Endothelial cell of umbilical vein (primary cell): ENCODE measurements around the gene PCBP4. TPM values are rescaled to one million over a fixed set of nuclear protein-coding genes. Genes with fewer than 3 reads are reported as not detected.

Experiments
- BruUV-seq: library from RNA; stranded (reverse); fragments of 400-500 nt; replicated peaks from 2 replicates; lab custom pipeline; 2021; lab: Mats Ljungman, UMichigan
- CTCF ChIA-PET: fragments of 300-600, 350-600 bp; sonication (Branson Sonifier 250); formaldehyde crosslinking; loops from one replicate; lab custom pipeline; 2021; ENCODE audit warnings: antibody characterized with exemption, inconsistent platforms; lab: Charles Lee
- POLR2A ChIA-PET: fragments of 300-600, 350-600 bp; sonication (Branson Sonifier 250); formaldehyde crosslinking; loops from one replicate; lab custom pipeline; 2021; ENCODE audit warnings: antibody characterized with exemption, inconsistent platforms; lab: Charles Lee
- DNase-seq: peaks from one replicate; pipeline ENCODE4 v3.0.0-alpha.2; 2011; ENCODE audit warnings: low read depth, low spot score
- FAIRE-seq: peaks from 2 replicates; lab custom pipeline; 2011; peaks lifted over from hg19 to GRCh38; lab: Jason Lieb, UNC
- H2AFZ ChIP-seq: 2 replicates; pipeline ENCODE4 v1.6.0; 2012; ENCODE audit warnings: low read depth, low read length, control low read depth, inconsistent platforms
- H3K27ac ChIP-seq: 2 replicates; pipeline ENCODE4 v1.5.1; 2011; ENCODE audit warnings: low read depth, mild to moderate bottlenecking, control low read depth, low read length, moderate library complexity; ENCODE audit not compliant: insufficient read depth
- H3K27me3 ChIP-seq, 2 experiments: 2 replicates each; pipeline versions ENCODE4 v1.6.0 to v1.6.1; 2011; ENCODE audit warnings: low read length in 2 of 2, mixed read lengths in 1 of 2; ENCODE audit not compliant: control insufficient read depth in 2 of 2, insufficient read depth in 2 of 2
- H3K36me3 ChIP-seq, 2 experiments: 2 replicates in 1 of 2; 3 replicates in 1 of 2; pipeline ENCODE4 v1.5.1; 2011; ENCODE audit warnings: low read length in 2 of 2, mild to moderate bottlenecking in 1 of 2, moderate library complexity in 1 of 2; ENCODE audit not compliant: control insufficient read depth in 2 of 2, insufficient read depth in 2 of 2; ENCODE audit errors: extremely low read depth in 1 of 2
- H3K4me1 ChIP-seq: 3 replicates; pipeline ENCODE4 v1.5.1; 2011; ENCODE audit warnings: mild to moderate bottlenecking, low read length; ENCODE audit not compliant: control insufficient read depth, insufficient read depth; ENCODE audit errors: extremely low read depth
- H3K4me2 ChIP-seq: 2 replicates; pipeline ENCODE4 v1.6.1; 2011; ENCODE audit warnings: low read length, control low read depth, mixed read lengths; ENCODE audit not compliant: insufficient read depth
- H3K4me3 ChIP-seq, 3 experiments: fragments of 200-600 bp in 1 of 3; sonication (generic), shearing (Covaris generic) in 1 of 3; replicated peaks in 1 of 3; 2 replicates each; pipeline ENCODE4 v1.5.1; 2011 to 2016; ENCODE audit warnings: control low read depth in 3 of 3, low read length in 3 of 3, mild to moderate bottlenecking in 2 of 3, inconsistent platforms in 1 of 3, low read depth in 1 of 3, moderate library complexity in 1 of 3; ENCODE audit not compliant: insufficient read depth in 1 of 3
- H3K79me2 ChIP-seq: 2 replicates; pipeline ENCODE4 v1.6.0; 2012; ENCODE audit warnings: low read length, inconsistent platforms; ENCODE audit not compliant: control insufficient read depth, insufficient read depth
- H3K9ac ChIP-seq: replicated peaks from 2 replicates; pipeline ENCODE3; 2011; ENCODE audit warnings: low read length, control low read depth; ENCODE audit not compliant: insufficient read depth; ENCODE audit errors: extremely low read depth
- H3K9me1 ChIP-seq: replicated peaks from 3 replicates; pipeline ENCODE4 v1.6.0; 2011; ENCODE audit warnings: mild to moderate bottlenecking, low read length; ENCODE audit not compliant: control insufficient read depth, insufficient read depth; ENCODE audit errors: extremely low read depth
- H3K9me3 ChIP-seq: replicated peaks from 2 replicates; pipeline ENCODE4 v1.5.1; 2012; ENCODE audit warnings: low read length, inconsistent platforms; ENCODE audit not compliant: control insufficient read depth, insufficient read depth
- H4K20me1 ChIP-seq: replicated peaks from 2 replicates; pipeline ENCODE3; 2011; ENCODE audit warnings: mild to moderate bottlenecking, low read length; ENCODE audit not compliant: control insufficient read depth, insufficient read depth; ENCODE audit errors: extremely low read depth
- CTCF ChIP-seq, 2 donors: IDR thresholded peaks; 1 replicate in 1 of 2; 2 replicates in 1 of 2; pipeline ENCODE4 v1.5.1; 2011; ENCODE audit warnings: low read length in 2 of 2, mild to moderate bottlenecking in 2 of 2, moderate library complexity in 2 of 2, control low read depth in 1 of 2, inconsistent platforms in 1 of 2, low read depth in 1 of 2; ENCODE audit not compliant: insufficient read depth in 1 of 2; ENCODE audit errors: extremely low read depth in 1 of 2
- EZH2 ChIP-seq: IDR thresholded peaks from 2 replicates; pipeline ENCODE4 v1.6.1; 2012; ENCODE audit warnings: borderline replicate concordance, low read depth, mild to moderate bottlenecking, moderate library complexity, low read length, inconsistent platforms; ENCODE audit not compliant: severe bottlenecking
- FOS ChIP-seq: IDR thresholded peaks from 2 replicates; pipeline ENCODE4 v1.6.1; 2011; ENCODE audit warnings: mild to moderate bottlenecking, low read length, moderate library complexity, borderline replicate concordance; ENCODE audit not compliant: insufficient read depth
- GATA2 ChIP-seq: IDR thresholded peaks from 2 replicates; pipeline ENCODE4 v1.7.0; 2011; ENCODE audit warnings: low read depth, mild to moderate bottlenecking, moderate library complexity, mixed read lengths, low read length; ENCODE audit not compliant: insufficient read length, insufficient read depth
- JUN ChIP-seq: IDR thresholded peaks from 2 replicates; pipeline ENCODE4 v1.6.1; 2011; ENCODE audit warnings: borderline replicate concordance, low read depth; ENCODE audit not compliant: insufficient read length, insufficient read depth
- MAX ChIP-seq: IDR thresholded peaks from 2 replicates; pipeline ENCODE4 v1.6.1; 2011; ENCODE audit not compliant: insufficient read depth, insufficient read length
- MYC ChIP-seq: IDR thresholded peaks from one replicate; pipeline ENCODE4 v1.6.1; 2011; ENCODE audit warnings: mild to moderate bottlenecking, low read depth, low read length
- POLR2A ChIP-seq: IDR thresholded peaks from 2 replicates; pipeline ENCODE4 v1.6.1; 2012; ENCODE audit warnings: low read depth, mild to moderate bottlenecking, control low read depth, low read length
- POLR2AphosphoS5 ChIP-seq: IDR thresholded peaks from 2 replicates; pipeline ENCODE4 v1.6.1; 2012; ENCODE audit warnings: low read depth, mild to moderate bottlenecking, control low read depth, low read length, moderate library complexity; ENCODE audit not compliant: insufficient read depth
- dilution Hi-C: fragments of 300-500 bp; cut with MboI; formaldehyde crosslinking; loops from one replicate; pipeline ENCODE4 v1.15.0; 2019; ENCODE audit warnings: low sequenced_read_pairs; ENCODE audit not compliant: extremely low pct_ligation_motif_present
- intact Hi-C: fragments of 100-400 bp; cut with micrococcal nuclease; formaldehyde crosslinking; loops from one replicate; pipeline ENCODE4 v1.10.0; 2022
- polyA plus RNA-seq, 4 experiments: library from polyadenylated mRNA; depleted of rRNA in 3 of 4; stranded (reverse) in 3 of 4; unstranded in 1 of 4; fragments of >200 nt; gene quantifications; 2 replicates each; pipeline versions ENCODE4 v1.2.1 to v1.2.3, GENCODE V29; 2011 to 2012; ENCODE audit warnings: missing spikeins in 1 of 4
- total RNA-seq: library from RNA; stranded (reverse); gene quantifications from 2 replicates; pipeline ENCODE4 v1.2.3, GENCODE V29; 2021

The PCBP4 gene
- total and polyA plus RNA-seq, 2 donors (not counting 3 experiments of a cell fraction or from before 2014, with no cell fraction given), result 46.5 to 63.1 TPM

- no TSS peak for BruUV-seq
- TF ChIP-seq CTCF (IDR thresholded peaks at IDR 0.05; ENCODE audit: extremely low read depth in 1 of 2, insufficient read depth in 1 of 2, low read depth in 1 of 2, low read length in 2 of 2) (no peak), EZH2 (no peak), FOS (no peak), MYC (no peak), JUN (no peak), GATA2 (no peak), MAX (no peak), POLR2A (no peak), POLR2AphosphoS5 (no peak)
- Histone ChIP-seq H3K9me1 (no peaks in the 10 kb centered on the region), H4K20me1 (no peaks in the 10 kb centered on the region), H3K4me3 (no peak overlapping the region), H3K27me3 (no peaks in the 10 kb centered on the region), H3K27ac (no peak overlapping the region), H3K79me2 (no peaks in the 10 kb centered on the region), H2AFZ (no peak overlapping the region), H3K4me2 (no peak overlapping the region), H3K36me3 (no peaks in the 10 kb centered on the region), H3K9ac (no peak overlapping the region), H3K9me3 (no peaks in the 10 kb centered on the region), H3K4me1 (no peaks in the 10 kb centered on the region)
- FAIRE-seq (no peak), DNase-seq (no peak)
- dilution Hi-C loops (no loop called here), intact Hi-C loops (no loop called here)
- POLR2A ChIA-PET, result no interaction called here
- CTCF ChIA-PET, result no interaction called here
These were observed 39.9 kb downstream of the PCBP4 start for GRCh38 chr3:51927061-51927977.
